HG02970 (cell line): ENCODE measurements around the gene ANKRD11.

ENCODE experiments used
- ATAC-seq: cut with Tn5 transposase; IDR thresholded peaks from one replicate; pipeline ENCODE4 v1.9.1; 2021; ENCODE audit warnings: mild to moderate bottlenecking, moderate library complexity, moderate number of reproducible peaks; ENCODE audit not compliant: unreplicated experiment, low FRiP score

ANKRD11 gene

GRCh38 chr16:89357055-89357816 is 133.1 kb downstream of the ANKRD11 start:
- no peak for ATAC-seq

DNA sequence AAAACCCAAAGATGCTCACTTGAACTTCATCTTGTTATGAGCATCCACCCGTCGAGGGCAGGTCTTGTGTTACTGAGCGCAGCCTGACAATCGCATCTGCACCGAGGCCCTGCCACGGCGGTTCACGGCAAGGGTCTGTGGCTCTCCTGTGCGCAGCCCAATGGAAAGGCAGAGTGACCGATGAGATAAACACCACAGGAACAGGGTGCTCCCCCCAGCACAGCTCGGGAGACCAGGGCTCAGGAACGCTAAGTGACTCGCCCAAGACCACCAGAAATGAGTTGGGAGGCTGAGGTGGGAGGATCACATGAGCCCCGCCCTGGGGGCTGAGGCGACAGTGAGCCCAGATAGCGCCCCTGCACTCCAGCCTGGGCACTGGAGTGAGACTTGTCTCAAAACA is 134.7 kb downstream of the ANKRD11 start:
- ATAC-seq = no peak

- ATAC-seq = no peak
Observed at GRCh38 chr16:89355007-89355406, 135.4 kb downstream of the ANKRD11 start.

DNA sequence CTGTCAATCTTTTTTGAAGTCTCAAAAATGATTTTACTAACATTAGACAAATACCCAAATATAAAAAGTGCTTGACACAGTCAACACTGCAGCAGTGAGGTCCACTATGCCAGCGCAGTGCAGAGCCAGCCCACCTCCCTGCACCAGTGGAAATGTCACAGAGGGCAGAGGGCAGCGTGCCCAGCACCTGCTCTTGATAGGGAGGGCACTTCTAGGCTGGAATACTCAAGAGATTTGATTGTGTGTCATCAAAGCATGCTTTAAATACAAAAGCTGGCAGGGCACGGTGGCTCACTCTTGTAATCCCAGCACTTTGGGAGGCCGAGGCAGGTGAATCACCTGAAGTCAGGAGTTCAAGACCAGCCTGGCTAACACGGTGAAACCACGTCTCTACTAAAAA is 136.0 kb downstream of the ANKRD11 start:
- no peak for ATAC-seq

DNA sequence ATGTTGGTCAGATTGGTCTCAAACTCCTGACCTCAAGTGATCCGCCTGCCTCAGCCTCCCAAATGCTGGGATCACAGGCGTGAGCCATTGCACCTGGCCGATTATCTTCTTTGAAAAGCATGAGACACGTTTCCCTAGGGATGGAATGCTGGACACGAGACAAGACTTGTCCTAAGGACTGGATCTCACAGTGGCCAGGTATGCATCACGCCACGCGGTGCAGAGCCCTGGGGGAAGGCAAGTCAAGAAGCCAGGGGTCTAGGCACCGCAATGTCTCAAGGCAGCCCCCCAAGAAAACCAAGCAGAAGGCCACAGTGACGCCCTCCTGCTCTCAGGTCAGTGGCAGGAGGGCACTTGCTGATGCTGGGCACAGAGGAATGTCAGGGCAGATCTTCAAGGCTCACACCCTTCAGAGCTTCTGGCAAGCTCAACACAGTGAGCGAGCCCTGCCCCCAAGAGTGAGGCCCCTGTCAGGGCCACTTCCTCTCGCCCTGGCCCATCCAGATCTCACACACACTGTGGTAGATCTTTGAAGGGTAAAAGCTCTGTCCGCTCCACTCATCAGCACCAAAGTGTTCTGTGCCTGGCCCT is 138.2 kb downstream of the ANKRD11 start:
- ATAC-seq = no peak

- no peak for ATAC-seq
Observed at GRCh38 chr16:89351645-89352044, 138.7 kb downstream of the ANKRD11 start.

- no peak for ATAC-seq
Observed at GRCh38 chr16:89350701-89351380, 139.5 kb downstream of the ANKRD11 start.

GRCh38 chr16:89349947-89350633 is 140.3 kb downstream of the ANKRD11 start:
- no peak for ATAC-seq

DNA sequence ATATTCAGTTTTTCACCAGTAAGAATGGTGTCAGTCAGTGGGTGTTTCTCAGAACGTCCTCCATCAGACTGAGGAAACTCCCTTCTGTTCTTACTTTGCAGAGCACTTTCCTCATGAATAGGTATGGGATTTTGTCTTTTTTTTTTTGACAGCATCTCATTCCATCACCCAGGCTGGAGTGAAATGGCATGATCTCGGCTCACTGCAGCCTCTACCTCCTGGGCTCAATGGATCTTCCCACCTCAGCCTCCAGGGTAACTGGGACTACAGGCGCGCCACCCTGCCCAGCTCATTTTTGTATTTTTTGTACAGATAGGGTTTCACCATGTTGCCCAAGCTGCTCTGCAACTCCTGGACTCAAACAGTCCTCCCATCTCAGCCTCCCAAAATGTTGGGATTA is 142.6 kb downstream of the ANKRD11 start:
- no peak for ATAC-seq

- no peak for ATAC-seq
Observed at GRCh38 chr16:89346869-89347268, 143.5 kb downstream of the ANKRD11 start.

GRCh38 chr16:89345642-89346150 is 144.7 kb downstream of the ANKRD11 start:
- ATAC-seq = no peak

- ATAC-seq = no peak
Observed at GRCh38 chr16:89344846-89345611, 145.3 kb downstream of the ANKRD11 start.

DNA sequence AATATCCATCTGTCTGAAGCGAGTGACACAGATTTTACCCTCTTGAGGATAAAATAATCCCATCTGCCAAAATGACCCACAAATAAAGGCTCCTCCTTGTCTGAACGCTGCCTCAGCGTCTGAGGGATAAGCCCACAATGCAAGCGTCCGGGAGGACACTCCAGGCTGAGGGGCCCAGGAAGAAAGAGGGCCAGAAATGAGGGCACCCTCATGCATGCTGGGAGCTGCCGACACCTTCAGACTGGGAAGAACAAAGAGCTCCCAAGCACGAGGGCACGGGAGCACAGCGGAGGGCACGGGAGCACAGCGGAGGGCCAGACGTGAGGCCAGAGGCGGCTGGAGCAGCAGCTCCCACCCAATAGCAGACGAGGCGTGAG is 145.9 kb downstream of the ANKRD11 start:
- ATAC-seq = no peak

- ATAC-seq = no peak
Observed at GRCh38 chr16:89343501-89344457, 146.6 kb downstream of the ANKRD11 start.

DNA sequence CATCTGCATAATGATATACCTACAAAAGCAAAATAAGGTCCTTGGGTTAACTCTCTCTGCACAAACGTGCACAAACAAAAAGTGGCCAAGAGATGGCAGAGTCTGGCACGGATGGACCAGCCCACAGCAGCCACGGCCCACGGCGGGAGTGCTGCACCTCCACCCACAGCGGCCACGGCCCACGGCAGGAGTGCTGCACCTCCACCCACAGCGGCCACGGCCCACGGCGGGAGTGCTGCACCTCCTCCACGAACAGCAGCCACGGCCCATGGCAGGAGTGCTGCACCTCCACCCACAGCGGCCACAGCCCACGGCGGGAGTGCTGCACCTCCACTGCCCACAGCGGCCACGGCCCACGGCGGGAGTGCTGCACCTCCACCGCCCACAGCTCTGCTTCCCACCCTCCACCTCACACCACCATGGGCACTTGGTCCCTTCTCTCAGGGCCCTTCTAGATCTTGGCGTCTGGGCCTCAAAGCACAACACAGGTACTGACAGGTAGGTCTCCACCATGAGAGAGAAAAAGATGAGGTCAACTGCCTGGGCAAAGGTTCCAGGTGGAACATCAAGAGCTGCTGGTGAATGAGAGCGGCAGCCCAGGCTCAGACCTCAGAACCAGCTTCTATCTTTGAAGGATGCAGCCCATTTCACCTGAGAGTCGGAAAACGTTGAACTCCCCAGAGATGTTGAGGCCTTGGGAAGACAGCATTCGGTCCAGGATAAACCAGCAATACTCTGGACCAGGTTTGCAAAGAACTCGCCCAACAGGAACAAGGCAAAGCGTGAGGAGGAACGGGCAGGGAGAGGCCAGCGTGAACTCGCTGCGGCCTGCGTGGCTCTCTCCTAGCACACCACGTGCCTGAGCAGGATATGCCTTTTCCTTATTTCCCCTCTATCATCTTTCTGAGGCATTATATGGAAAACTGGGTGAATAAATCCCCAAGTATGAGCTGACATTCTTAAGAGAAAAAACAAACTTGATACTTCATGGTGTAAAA is 148.4 kb downstream of the ANKRD11 start:
- ATAC-seq = no peak

GRCh38 chr16:89341279-89341678 is 149.1 kb downstream of the ANKRD11 start:
- no peak for ATAC-seq

DNA sequence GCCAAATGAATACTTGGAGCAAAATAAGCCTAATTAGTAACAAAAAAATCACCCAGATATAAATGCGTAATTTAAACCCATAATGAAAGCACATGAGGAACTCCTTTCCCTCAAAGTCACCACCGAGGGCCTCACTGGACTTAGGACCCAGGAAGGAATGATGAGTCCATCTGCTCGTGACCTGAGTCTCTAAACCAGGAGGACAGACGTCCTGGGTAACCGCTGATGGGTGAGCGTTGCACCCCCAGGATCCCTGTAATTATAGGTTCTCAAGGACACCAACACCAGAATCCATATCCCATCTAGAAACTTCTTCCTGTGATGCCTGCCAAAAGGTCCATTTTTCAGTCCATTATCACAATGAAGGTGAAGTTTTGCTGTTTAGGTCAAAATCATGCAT is 151.5 kb downstream of the ANKRD11 start:
- ATAC-seq = no peak

GRCh38 chr16:89337965-89338364 is 152.4 kb downstream of the ANKRD11 start:
- no peak for ATAC-seq
